Mammary epithelial cell (primary cell): ENCODE data around the gene SERPINA12.

ENCODE experiments used
- EZH2 ChIP-seq: IDR thresholded peaks from 2 replicates; pipeline ENCODE4 v1.6.1; 2012; ENCODE audit warnings: low read length, inconsistent platforms, borderline replicate concordance
- TF ChIP-seq, protein P1 (sequence below), 2 donors: IDR thresholded peaks in 1 of 2; conservative IDR thresholded peaks in 1 of 2; 2 replicates each; pipeline ENCODE4 v1.5.1; 2011 to 2012; ENCODE audit warnings: inconsistent platforms in 2 of 2, low read length in 2 of 2, mild to moderate bottlenecking in 2 of 2, control low read depth in 1 of 2, low read depth in 1 of 2; ENCODE audit not compliant: insufficient read depth in 1 of 2; ENCODE audit errors: extremely low read depth in 1 of 2

DNA sequence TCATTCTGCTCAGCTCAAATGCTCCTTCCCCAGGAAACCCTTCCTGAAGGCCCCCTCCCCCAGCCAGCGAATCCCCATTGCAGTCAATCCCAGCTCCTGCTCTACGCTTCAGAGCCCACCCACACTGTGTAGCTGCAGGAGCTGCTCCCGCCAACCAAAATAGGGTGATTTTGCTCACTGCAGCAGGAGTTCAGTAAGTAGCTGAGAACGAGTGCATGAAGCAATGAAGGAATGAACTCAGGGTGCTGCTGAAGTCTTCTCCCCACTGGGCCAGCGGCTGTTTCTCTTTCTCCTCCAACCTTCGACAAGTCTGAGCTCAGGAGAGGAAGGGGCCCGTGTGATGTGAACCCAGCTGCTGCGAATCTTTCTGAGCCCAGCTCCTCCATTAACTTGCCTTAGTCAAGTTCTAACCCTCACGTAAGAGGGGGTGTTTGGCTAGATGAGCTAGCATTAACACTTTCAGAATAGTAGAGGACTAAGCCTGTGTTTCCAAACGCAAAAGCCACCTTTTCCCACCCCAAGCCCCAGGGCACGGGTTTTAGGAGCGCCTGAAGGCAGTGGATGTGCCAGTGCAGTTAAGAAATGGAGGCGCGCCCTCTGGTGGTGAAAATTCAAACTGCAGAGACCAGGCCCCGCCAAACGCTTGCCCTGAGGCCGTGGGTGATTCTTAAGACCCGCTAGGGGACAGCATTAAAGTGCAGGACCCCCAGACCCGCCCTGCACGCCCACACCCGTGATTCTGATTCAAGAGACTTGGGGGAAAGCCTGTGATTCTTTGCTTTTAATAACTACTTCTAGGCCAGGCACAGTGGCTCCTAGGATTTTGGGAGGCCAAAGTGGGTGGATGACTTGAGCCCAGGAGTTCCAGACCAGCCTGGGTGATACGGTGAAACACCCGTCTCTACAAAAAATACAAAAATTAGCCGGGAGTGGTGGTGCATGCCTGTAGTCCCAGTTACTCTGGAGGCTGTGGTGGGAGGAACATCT, 40.0 kb upstream of the SERPINA12 start:
- TF ChIP-seq, protein P1, sequence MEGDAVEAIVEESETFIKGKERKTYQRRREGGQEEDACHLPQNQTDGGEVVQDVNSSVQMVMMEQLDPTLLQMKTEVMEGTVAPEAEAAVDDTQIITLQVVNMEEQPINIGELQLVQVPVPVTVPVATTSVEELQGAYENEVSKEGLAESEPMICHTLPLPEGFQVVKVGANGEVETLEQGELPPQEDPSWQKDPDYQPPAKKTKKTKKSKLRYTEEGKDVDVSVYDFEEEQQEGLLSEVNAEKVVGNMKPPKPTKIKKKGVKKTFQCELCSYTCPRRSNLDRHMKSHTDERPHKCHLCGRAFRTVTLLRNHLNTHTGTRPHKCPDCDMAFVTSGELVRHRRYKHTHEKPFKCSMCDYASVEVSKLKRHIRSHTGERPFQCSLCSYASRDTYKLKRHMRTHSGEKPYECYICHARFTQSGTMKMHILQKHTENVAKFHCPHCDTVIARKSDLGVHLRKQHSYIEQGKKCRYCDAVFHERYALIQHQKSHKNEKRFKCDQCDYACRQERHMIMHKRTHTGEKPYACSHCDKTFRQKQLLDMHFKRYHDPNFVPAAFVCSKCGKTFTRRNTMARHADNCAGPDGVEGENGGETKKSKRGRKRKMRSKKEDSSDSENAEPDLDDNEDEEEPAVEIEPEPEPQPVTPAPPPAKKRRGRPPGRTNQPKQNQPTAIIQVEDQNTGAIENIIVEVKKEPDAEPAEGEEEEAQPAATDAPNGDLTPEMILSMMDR (conservative IDR thresholded peaks at IDR 0.05 in 1 of 2, IDR thresholded peaks at IDR 0.05 in 1 of 2; ENCODE audit: extremely low read depth in 1 of 2, insufficient read depth in 1 of 2, low read depth in 1 of 2, low read length in 2 of 2) = peak; percentile 81 to 84
- TF ChIP-seq EZH2 = no peak
